Measurements from ENCODE around the gene ATP2A3.
"Not testable (repeated sequence)": the region's sequence is repeated elsewhere in the genome, so short reads cannot be mapped to it uniquely, and the experiment has no call there.

ATP2A3 gene

GRCh38 chr17:3949418-3949817 is 14.8 kb downstream of the ATP2A3 start:
- peaks cover under 1% of the 10 kb centered on the region for H3K27me3 ChIP-seq (ENCODE audit: control insufficient read depth, insufficient read depth, low read length)
- H3K36me3 ChIP-seq (ENCODE audit: control insufficient read depth, low read depth, low read length), result no peaks in the 10 kb centered on the region
- no peak overlapping the region for H3K4me3 ChIP-seq (ENCODE audit: low read length)
- H3K9me3 ChIP-seq (ENCODE audit: control insufficient read depth, low read depth, low read length), result no peaks in the 10 kb centered on the region
- no peaks in the 10 kb centered on the region for H3K4me1 ChIP-seq (ENCODE audit: control insufficient read depth, low read depth, low read length)
- H3K9ac ChIP-seq (ENCODE audit: low read length), result no peak overlapping the region
- no peak overlapping the region for H3K27ac ChIP-seq (ENCODE audit: low read length)

- H3K27me3 ChIP-seq (ENCODE audit: control insufficient read depth, insufficient read depth, low read length); H3K36me3 ChIP-seq (ENCODE audit: control insufficient read depth, low read depth, low read length); H3K4me1 ChIP-seq (ENCODE audit: control insufficient read depth, low read depth, low read length); H3K9ac ChIP-seq (ENCODE audit: low read length); H3K27ac ChIP-seq (ENCODE audit: low read length); H3K4me3 ChIP-seq (ENCODE audit: low read length); H3K9me3 ChIP-seq (ENCODE audit: control insufficient read depth, low read depth, low read length): not testable (repeated sequence)
Observed at GRCh38 chr17:3948551-3948950, 15.7 kb downstream of the ATP2A3 start.

- H3K27ac ChIP-seq (ENCODE audit: low read length), result no peak overlapping the region
- no peak overlapping the region for H3K9ac ChIP-seq (ENCODE audit: low read length)
- H3K27me3 ChIP-seq (ENCODE audit: control insufficient read depth, insufficient read depth, low read length), result peaks cover 11% of the 10 kb centered on the region
- H3K4me3 ChIP-seq (ENCODE audit: low read length), result no peak overlapping the region
- no peaks in the 10 kb centered on the region for H3K36me3 ChIP-seq (ENCODE audit: control insufficient read depth, low read depth, low read length)
- H3K9me3 ChIP-seq (ENCODE audit: control insufficient read depth, low read depth, low read length), result no peaks in the 10 kb centered on the region
- no peaks in the 10 kb centered on the region for H3K4me1 ChIP-seq (ENCODE audit: control insufficient read depth, low read depth, low read length)
Observed at GRCh38 chr17:3947318-3947810, 16.9 kb downstream of the ATP2A3 start.

GRCh38 chr17:3946711-3947235 is 17.5 kb downstream of the ATP2A3 start:
- no peaks in the 10 kb centered on the region for H3K9me3 ChIP-seq (ENCODE audit: control insufficient read depth, low read depth, low read length)
- H3K4me3 ChIP-seq (ENCODE audit: low read length), result no peak overlapping the region
- H3K27me3 ChIP-seq (ENCODE audit: control insufficient read depth, insufficient read depth, low read length), result peaks cover 11% of the 10 kb centered on the region
- no peak overlapping the region for H3K9ac ChIP-seq (ENCODE audit: low read length)
- no peak overlapping the region for H3K27ac ChIP-seq (ENCODE audit: low read length)
- no peaks in the 10 kb centered on the region for H3K36me3 ChIP-seq (ENCODE audit: control insufficient read depth, low read depth, low read length)
- H3K4me1 ChIP-seq (ENCODE audit: control insufficient read depth, low read depth, low read length), result no peaks in the 10 kb centered on the region

- Histone ChIP-seq H3K9ac (ENCODE audit: low read length) (no peak overlapping the region), H3K4me3 (ENCODE audit: low read length) (peak overlapping the region; percentile 51), H3K9me3 (ENCODE audit: control insufficient read depth, low read depth, low read length) (no peaks in the 10 kb centered on the region), H3K27me3 (ENCODE audit: control insufficient read depth, insufficient read depth, low read length) (peaks cover 11% of the 10 kb centered on the region), H3K27ac (ENCODE audit: low read length) (no peak overlapping the region), H3K36me3 (ENCODE audit: control insufficient read depth, low read depth, low read length) (no peaks in the 10 kb centered on the region), H3K4me1 (ENCODE audit: control insufficient read depth, low read depth, low read length) (no peaks in the 10 kb centered on the region)
Observed at GRCh38 chr17:3944485-3945388, 19.5 kb downstream of the ATP2A3 start.

- no peaks in the 10 kb centered on the region for H3K4me1 ChIP-seq (ENCODE audit: control insufficient read depth, low read depth, low read length)
- H3K4me3 ChIP-seq (ENCODE audit: low read length), result no peak overlapping the region
- H3K36me3 ChIP-seq (ENCODE audit: control insufficient read depth, low read depth, low read length), result no peaks in the 10 kb centered on the region
- H3K9ac ChIP-seq (ENCODE audit: low read length), result no peak overlapping the region
- H3K27ac ChIP-seq (ENCODE audit: low read length), result no peak overlapping the region
- peaks cover 11% of the 10 kb centered on the region for H3K27me3 ChIP-seq (ENCODE audit: control insufficient read depth, insufficient read depth, low read length)
- no peaks in the 10 kb centered on the region for H3K9me3 ChIP-seq (ENCODE audit: control insufficient read depth, low read depth, low read length)
Observed at GRCh38 chr17:3943240-3943891, 20.9 kb downstream of the ATP2A3 start.

- Histone ChIP-seq H3K36me3 (ENCODE audit: control insufficient read depth, low read depth, low read length) (no peaks in the 10 kb centered on the region), H3K9ac (ENCODE audit: low read length) (no peak overlapping the region), H3K4me1 (ENCODE audit: control insufficient read depth, low read depth, low read length) (no peaks in the 10 kb centered on the region), H3K9me3 (ENCODE audit: control insufficient read depth, low read depth, low read length) (no peaks in the 10 kb centered on the region), H3K4me3 (ENCODE audit: low read length) (no peak overlapping the region), H3K27me3 (ENCODE audit: control insufficient read depth, insufficient read depth, low read length) (peaks cover 11% of the 10 kb centered on the region), H3K27ac (ENCODE audit: low read length) (no peak overlapping the region)
Observed at GRCh38 chr17:3940965-3941698, 23.1 kb downstream of the ATP2A3 start.

- H3K27me3 ChIP-seq (ENCODE audit: control insufficient read depth, insufficient read depth, low read length), result no peaks in the 10 kb centered on the region
- no peak overlapping the region for H3K4me3 ChIP-seq (ENCODE audit: low read length)
- H3K27ac ChIP-seq (ENCODE audit: low read length), result no peak overlapping the region
- H3K36me3 ChIP-seq (ENCODE audit: control insufficient read depth, low read depth, low read length), result no peaks in the 10 kb centered on the region
- H3K9me3 ChIP-seq (ENCODE audit: control insufficient read depth, low read depth, low read length), result no peaks in the 10 kb centered on the region
- H3K9ac ChIP-seq (ENCODE audit: low read length), result no peak overlapping the region
- no peaks in the 10 kb centered on the region for H3K4me1 ChIP-seq (ENCODE audit: control insufficient read depth, low read depth, low read length)
Observed at GRCh38 chr17:3937359-3937758, 26.9 kb downstream of the ATP2A3 start.

GRCh38 chr17:3935825-3936355 is 28.3 kb downstream of the ATP2A3 start:
- H3K9ac ChIP-seq (ENCODE audit: low read length), result no peak overlapping the region
- H3K4me3 ChIP-seq (ENCODE audit: low read length), result no peak overlapping the region
- no peak overlapping the region for H3K27ac ChIP-seq (ENCODE audit: low read length)
- H3K4me1 ChIP-seq (ENCODE audit: control insufficient read depth, low read depth, low read length), result no peaks in the 10 kb centered on the region
- no peaks in the 10 kb centered on the region for H3K36me3 ChIP-seq (ENCODE audit: control insufficient read depth, low read depth, low read length)
- no peaks in the 10 kb centered on the region for H3K27me3 ChIP-seq (ENCODE audit: control insufficient read depth, insufficient read depth, low read length)
- H3K9me3 ChIP-seq (ENCODE audit: control insufficient read depth, low read depth, low read length), result no peaks in the 10 kb centered on the region

- Histone ChIP-seq H3K27ac (ENCODE audit: low read length) (no peak overlapping the region), H3K36me3 (ENCODE audit: control insufficient read depth, low read depth, low read length) (no peaks in the 10 kb centered on the region), H3K9me3 (ENCODE audit: control insufficient read depth, low read depth, low read length) (no peaks in the 10 kb centered on the region), H3K4me3 (ENCODE audit: low read length) (no peak overlapping the region), H3K4me1 (ENCODE audit: control insufficient read depth, low read depth, low read length) (no peaks in the 10 kb centered on the region), H3K9ac (ENCODE audit: low read length) (no peak overlapping the region), H3K27me3 (ENCODE audit: control insufficient read depth, insufficient read depth, low read length) (no peaks in the 10 kb centered on the region)
Observed at GRCh38 chr17:3935140-3935542, 29.1 kb downstream of the ATP2A3 start.

GRCh38 chr17:3929764-3930163 is 34.5 kb downstream of the ATP2A3 start:
- Histone ChIP-seq H3K36me3 (ENCODE audit: control insufficient read depth, low read depth, low read length) (no peaks in the 10 kb centered on the region), H3K27me3 (ENCODE audit: control insufficient read depth, insufficient read depth, low read length) (no peaks in the 10 kb centered on the region), H3K4me1 (ENCODE audit: control insufficient read depth, low read depth, low read length) (no peaks in the 10 kb centered on the region), H3K27ac (ENCODE audit: low read length) (no peak overlapping the region), H3K4me3 (ENCODE audit: low read length) (no peak overlapping the region), H3K9me3 (ENCODE audit: control insufficient read depth, low read depth, low read length) (no peaks in the 10 kb centered on the region), H3K9ac (ENCODE audit: low read length) (no peak overlapping the region)
